ENCODE data around the gene CAD.
"Not testable (repeated sequence)": the region's sequence is repeated elsewhere in the genome, so short reads cannot be mapped to it uniquely, and the experiment has no call there.

The CAD gene

DNA sequence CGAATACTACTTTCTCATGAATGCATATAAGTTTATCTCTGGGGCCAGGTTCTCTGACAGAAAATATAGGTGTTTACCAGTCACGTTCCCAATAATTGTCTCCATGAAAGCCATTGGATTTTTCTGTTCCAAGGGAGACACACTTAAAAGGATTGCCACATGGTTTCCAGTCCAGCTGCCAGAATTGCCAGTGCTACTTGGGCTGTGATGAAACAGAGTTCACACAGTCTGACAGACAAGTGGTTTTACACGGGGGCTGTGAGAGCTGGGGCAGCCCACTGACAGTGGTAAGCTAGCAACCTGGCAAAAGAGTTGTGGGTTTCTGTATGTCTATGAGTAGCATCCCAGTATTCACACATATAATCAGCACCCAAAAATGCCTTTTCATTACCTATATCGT, 33.1 kb upstream of the CAD start:
- Histone ChIP-seq H3K4me1 (ENCODE audit: control insufficient read depth, insufficient read depth, low read length) (no peaks in the 10 kb centered on the region), H3K27me3 (ENCODE audit: control insufficient read depth, insufficient read depth, low read length) (no peaks in the 10 kb centered on the region), H3K9me3 (ENCODE audit: control insufficient read depth, insufficient read depth, low read length) (no peaks in the 10 kb centered on the region), H3K36me3 (ENCODE audit: control insufficient read depth, insufficient read depth, low read length) (no peaks in the 10 kb centered on the region), H3K27ac (ENCODE audit: low read depth, low read length) (no peak overlapping the region), H3K9ac (ENCODE audit: low read depth, low read length) (no peak overlapping the region), H3K4me3 (ENCODE audit: low read depth, low read length) (no peak overlapping the region)

DNA sequence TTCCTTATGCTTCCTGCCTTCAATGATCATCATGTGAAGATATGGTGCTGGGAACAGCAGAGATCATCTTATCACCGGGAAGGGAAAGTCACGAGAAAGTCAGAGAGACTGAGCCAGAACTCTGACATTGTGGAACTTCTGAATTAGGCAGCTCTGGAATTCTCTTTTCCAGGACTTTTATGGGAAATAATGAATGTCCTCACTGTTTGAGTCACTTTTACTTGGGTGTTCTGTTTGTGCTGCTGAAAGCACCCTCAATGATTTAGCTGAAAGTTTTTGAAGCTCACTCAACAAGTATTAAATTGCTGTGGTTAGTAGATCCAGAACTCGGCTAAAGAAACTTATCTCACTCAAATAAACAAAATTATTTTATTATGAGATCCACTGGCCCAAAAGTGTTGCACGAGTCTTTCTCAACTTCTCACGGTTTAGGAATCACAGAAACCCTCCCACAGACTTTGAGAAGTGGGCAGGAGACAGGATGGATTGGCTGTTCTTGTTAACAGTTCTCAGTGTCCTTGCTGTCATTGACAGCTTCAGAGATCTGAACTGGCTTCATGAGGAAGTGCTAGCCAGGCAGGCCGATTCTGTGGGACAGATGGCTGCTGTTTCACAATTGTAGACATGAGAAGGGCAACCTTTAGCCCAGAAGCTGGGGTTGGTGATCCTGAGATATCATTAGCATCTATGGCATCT, 31.7 kb upstream of the CAD start:
- no peaks in the 10 kb centered on the region for H3K9me3 ChIP-seq (ENCODE audit: control insufficient read depth, insufficient read depth, low read length)
- no peaks in the 10 kb centered on the region for H3K36me3 ChIP-seq (ENCODE audit: control insufficient read depth, insufficient read depth, low read length)
- no peak overlapping the region for H3K9ac ChIP-seq (ENCODE audit: low read depth, low read length)
- no peak overlapping the region for H3K27ac ChIP-seq (ENCODE audit: low read depth, low read length)
- no peaks in the 10 kb centered on the region for H3K27me3 ChIP-seq (ENCODE audit: control insufficient read depth, insufficient read depth, low read length)
- no peaks in the 10 kb centered on the region for H3K4me1 ChIP-seq (ENCODE audit: control insufficient read depth, insufficient read depth, low read length)
- H3K4me3 ChIP-seq (ENCODE audit: low read depth, low read length) = no peak overlapping the region

DNA sequence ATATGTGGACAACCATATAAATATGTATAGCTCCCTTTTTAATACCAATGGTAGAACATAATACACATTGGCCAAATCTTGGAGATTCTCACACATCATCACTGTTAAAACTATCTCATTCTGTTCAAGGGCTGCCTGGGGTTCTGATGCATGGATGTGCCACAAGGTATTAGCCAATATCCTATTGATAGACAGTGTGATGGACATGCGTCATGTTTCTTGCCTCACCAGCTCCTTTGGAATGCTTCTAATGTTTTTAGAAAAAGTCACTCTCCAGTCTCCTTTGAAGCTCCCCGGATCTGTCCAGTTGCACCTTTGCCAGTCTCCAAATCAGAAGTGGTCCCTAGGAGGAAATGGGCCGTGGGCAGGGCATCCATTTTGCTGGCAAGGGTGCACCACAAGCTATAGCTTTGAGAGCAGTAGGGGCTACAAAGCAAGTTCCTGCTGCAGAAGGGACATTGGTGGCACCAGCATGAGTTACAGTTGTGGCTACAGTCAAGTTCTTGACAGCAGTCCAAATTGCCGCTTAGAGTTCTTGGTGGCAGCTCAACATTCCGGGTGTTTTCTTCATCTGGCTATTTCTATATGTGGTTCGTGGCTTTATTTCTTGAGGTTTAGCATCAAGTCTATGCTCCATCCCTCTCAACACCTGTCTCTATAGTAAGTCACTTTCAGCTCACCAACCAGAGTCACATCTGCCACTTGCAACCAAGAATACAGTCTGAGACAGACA, 30.4 kb upstream of the CAD start:
- no peaks in the 10 kb centered on the region for H3K27me3 ChIP-seq (ENCODE audit: control insufficient read depth, insufficient read depth, low read length)
- no peak overlapping the region for H3K9ac ChIP-seq (ENCODE audit: low read depth, low read length)
- H3K4me3 ChIP-seq (ENCODE audit: low read depth, low read length) = no peak overlapping the region

GRCh38 chr2:27189989-27190388, 27.2 kb upstream of the CAD start:
- Histone ChIP-seq H3K4me1 (ENCODE audit: control insufficient read depth, insufficient read depth, low read length) (no peaks in the 10 kb centered on the region), H3K9me3 (ENCODE audit: control insufficient read depth, insufficient read depth, low read length) (no peaks in the 10 kb centered on the region), H3K9ac (ENCODE audit: low read depth, low read length) (no peak overlapping the region), H3K36me3 (ENCODE audit: control insufficient read depth, insufficient read depth, low read length) (no peaks in the 10 kb centered on the region), H3K27me3 (ENCODE audit: control insufficient read depth, insufficient read depth, low read length) (no peaks in the 10 kb centered on the region), H3K27ac (ENCODE audit: low read depth, low read length) (no peak overlapping the region), H3K4me3 (ENCODE audit: low read depth, low read length) (no peak overlapping the region)

More for the DNA sequence above, 30.4 kb upstream of the CAD start:
- Histone ChIP-seq H3K36me3 (ENCODE audit: control insufficient read depth, insufficient read depth, low read length) (no peaks in the 10 kb centered on the region), H3K9me3 (ENCODE audit: control insufficient read depth, insufficient read depth, low read length) (no peaks in the 10 kb centered on the region), H3K27ac (ENCODE audit: low read depth, low read length) (no peak overlapping the region), H3K4me1 (ENCODE audit: control insufficient read depth, insufficient read depth, low read length) (no peaks in the 10 kb centered on the region)

GRCh38 chr2:27191070-27191829, 25.9 kb upstream of the CAD start:
- Histone ChIP-seq H3K9me3 (ENCODE audit: control insufficient read depth, insufficient read depth, low read length) (no peaks in the 10 kb centered on the region), H3K9ac (ENCODE audit: low read depth, low read length) (no peak overlapping the region), H3K27ac (ENCODE audit: low read depth, low read length) (no peak overlapping the region), H3K27me3 (ENCODE audit: control insufficient read depth, insufficient read depth, low read length) (no peaks in the 10 kb centered on the region), H3K4me1 (ENCODE audit: control insufficient read depth, insufficient read depth, low read length) (no peaks in the 10 kb centered on the region), H3K4me3 (ENCODE audit: low read depth, low read length) (no peak overlapping the region), H3K36me3 (ENCODE audit: control insufficient read depth, insufficient read depth, low read length) (no peaks in the 10 kb centered on the region)

DNA sequence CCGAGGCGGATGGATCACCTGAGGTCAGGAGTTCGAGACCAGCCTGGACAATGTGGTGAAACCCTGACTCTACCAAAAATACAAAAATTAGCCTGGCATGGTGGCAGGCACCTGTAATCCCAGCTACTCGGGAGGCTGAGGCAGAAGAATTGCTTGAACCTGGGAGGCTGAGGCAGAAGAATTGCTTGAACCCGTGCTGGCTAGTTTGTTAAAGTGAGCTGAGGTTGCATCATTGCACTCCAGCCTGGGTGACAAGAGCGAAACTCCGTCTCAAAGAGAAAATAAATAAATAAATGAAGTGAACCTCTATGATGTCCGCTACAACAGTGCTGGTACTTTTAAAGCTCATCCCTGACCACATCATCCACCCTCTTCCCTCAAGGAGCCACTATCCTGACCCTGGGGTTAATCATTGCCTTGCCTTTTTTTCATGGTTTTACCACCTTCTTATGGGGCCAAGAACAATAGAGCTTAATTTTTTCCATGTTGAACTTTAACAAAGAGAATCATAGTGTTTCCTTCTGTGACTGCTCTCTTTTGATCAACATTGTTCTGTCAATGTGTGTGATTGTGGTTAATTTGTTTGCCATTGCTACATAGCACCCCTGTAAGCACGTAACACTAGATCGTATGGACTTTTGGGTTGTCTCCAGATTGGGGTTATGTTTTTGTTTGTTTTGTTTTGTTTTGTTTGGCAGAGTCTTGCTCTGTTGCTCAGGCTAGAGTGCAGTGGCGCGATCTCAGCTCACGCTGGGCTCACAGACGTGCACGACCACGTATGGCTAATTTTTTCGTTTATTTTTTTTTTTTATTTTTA, 22.4 kb upstream of the CAD start:
- H3K9me3 ChIP-seq (ENCODE audit: control insufficient read depth, insufficient read depth, low read length) = no peaks in the 10 kb centered on the region
- no peak overlapping the region for H3K9ac ChIP-seq (ENCODE audit: low read depth, low read length)
- H3K36me3 ChIP-seq (ENCODE audit: control insufficient read depth, insufficient read depth, low read length) = peaks cover 6% of the 10 kb centered on the region
- no peak overlapping the region for H3K27ac ChIP-seq (ENCODE audit: low read depth, low read length)
- no peak overlapping the region for H3K4me3 ChIP-seq (ENCODE audit: low read depth, low read length)
- H3K4me1 ChIP-seq (ENCODE audit: control insufficient read depth, insufficient read depth, low read length) = no peaks in the 10 kb centered on the region
- no peaks in the 10 kb centered on the region for H3K27me3 ChIP-seq (ENCODE audit: control insufficient read depth, insufficient read depth, low read length)

GRCh38 chr2:27195799-27196198, 21.4 kb upstream of the CAD start:
- H3K4me1 ChIP-seq (ENCODE audit: control insufficient read depth, insufficient read depth, low read length); H3K9me3 ChIP-seq (ENCODE audit: control insufficient read depth, insufficient read depth, low read length); H3K27me3 ChIP-seq (ENCODE audit: control insufficient read depth, insufficient read depth, low read length); H3K9ac ChIP-seq (ENCODE audit: low read depth, low read length); H3K27ac ChIP-seq (ENCODE audit: low read depth, low read length); H3K4me3 ChIP-seq (ENCODE audit: low read depth, low read length): not testable (repeated sequence)
- peaks cover 17% of the 10 kb centered on the region for H3K36me3 ChIP-seq (ENCODE audit: control insufficient read depth, insufficient read depth, low read length)

- H3K27me3 ChIP-seq (ENCODE audit: control insufficient read depth, insufficient read depth, low read length); H3K4me1 ChIP-seq (ENCODE audit: control insufficient read depth, insufficient read depth, low read length); H3K27ac ChIP-seq (ENCODE audit: low read depth, low read length); H3K4me3 ChIP-seq (ENCODE audit: low read depth, low read length); H3K9me3 ChIP-seq (ENCODE audit: control insufficient read depth, insufficient read depth, low read length); H3K9ac ChIP-seq (ENCODE audit: low read depth, low read length): not testable (repeated sequence)
- peaks cover 38% of the 10 kb centered on the region for H3K36me3 ChIP-seq (ENCODE audit: control insufficient read depth, insufficient read depth, low read length)
Measured at GRCh38 chr2:27198068-27198467, 19.1 kb upstream of the CAD start.

DNA sequence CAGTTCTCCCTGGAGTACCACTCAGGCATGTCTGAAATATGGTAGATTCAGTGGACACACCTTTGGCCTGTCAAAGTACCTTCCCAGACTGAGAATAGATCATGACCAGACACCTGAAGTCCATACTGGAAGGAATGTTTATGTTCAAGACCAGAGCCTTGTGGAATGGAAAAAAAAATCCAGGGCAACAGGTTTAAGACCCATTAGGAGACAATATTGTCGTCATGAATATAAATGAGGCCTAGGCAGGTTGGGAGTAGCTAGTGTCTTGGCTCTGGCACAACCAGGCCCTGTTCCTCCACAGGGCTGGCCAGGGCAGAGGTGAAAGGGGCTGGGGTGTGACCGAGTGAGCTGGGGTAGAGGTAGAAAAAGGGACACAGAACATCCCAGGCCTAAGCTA, 18.5 kb upstream of the CAD start:
- Histone ChIP-seq H3K36me3 (ENCODE audit: control insufficient read depth, insufficient read depth, low read length) (peaks cover 43% of the 10 kb centered on the region), H3K4me1 (ENCODE audit: control insufficient read depth, insufficient read depth, low read length) (no peaks in the 10 kb centered on the region), H3K9ac (ENCODE audit: low read depth, low read length) (no peak overlapping the region), H3K27me3 (ENCODE audit: control insufficient read depth, insufficient read depth, low read length) (no peaks in the 10 kb centered on the region), H3K4me3 (ENCODE audit: low read depth, low read length) (no peak overlapping the region), H3K27ac (ENCODE audit: low read depth, low read length) (no peak overlapping the region), H3K9me3 (ENCODE audit: control insufficient read depth, insufficient read depth, low read length) (no peaks in the 10 kb centered on the region)

DNA sequence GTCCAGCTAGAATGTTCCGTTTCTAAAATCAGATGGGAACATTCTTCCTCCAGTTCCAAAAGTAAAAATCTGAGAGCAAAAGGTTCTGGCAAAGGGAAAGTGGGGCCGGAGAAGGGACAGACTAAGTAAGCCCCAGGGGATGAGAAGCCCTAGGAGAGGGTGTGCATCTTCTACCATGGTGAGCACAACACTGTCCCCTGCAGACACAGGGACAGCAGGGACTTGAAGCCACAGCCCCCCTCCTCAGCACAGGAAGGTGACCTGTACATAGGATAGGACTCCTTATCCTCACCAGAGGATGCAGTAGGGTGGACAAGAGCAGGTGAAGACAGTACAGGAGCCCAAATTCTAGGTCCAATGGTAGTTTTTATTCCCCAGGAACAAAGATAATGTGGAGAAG, 17.9 kb upstream of the CAD start:
- Histone ChIP-seq H3K9ac (ENCODE audit: low read depth, low read length) (no peak overlapping the region), H3K4me3 (ENCODE audit: low read depth, low read length) (no peak overlapping the region), H3K9me3 (ENCODE audit: control insufficient read depth, insufficient read depth, low read length) (no peaks in the 10 kb centered on the region), H3K27ac (ENCODE audit: low read depth, low read length) (no peak overlapping the region), H3K36me3 (ENCODE audit: control insufficient read depth, insufficient read depth, low read length) (peaks cover 50% of the 10 kb centered on the region), H3K4me1 (ENCODE audit: control insufficient read depth, insufficient read depth, low read length) (no peaks in the 10 kb centered on the region), H3K27me3 (ENCODE audit: control insufficient read depth, insufficient read depth, low read length) (no peaks in the 10 kb centered on the region)

All from HUES48 (cell line).